HG03175 (cell line): ENCODE data around the gene POLG.

Source experiments
- ATAC-seq: cut with Tn5 transposase; IDR thresholded peaks from one replicate; pipeline ENCODE4 v1.9.1; 2021; ENCODE audit warnings: mild to moderate bottlenecking, moderate library complexity; ENCODE audit not compliant: unreplicated experiment

Gene POLG

GRCh38 chr15:89358435-89358754, 23.8 kb upstream of the POLG start:
- no peak for ATAC-seq

GRCh38 chr15:89356634-89357298, 22.1 kb upstream of the POLG start:
- no peak for ATAC-seq

- no peak for ATAC-seq
Measured at GRCh38 chr15:89353991-89354390, 19.4 kb upstream of the POLG start.

- no peak for ATAC-seq
Measured at GRCh38 chr15:89352476-89352875, 17.9 kb upstream of the POLG start.

GRCh38 chr15:89349206-89349558, 14.6 kb upstream of the POLG start:
- no peak for ATAC-seq

GRCh38 chr15:89346516-89347231, 12.1 kb upstream of the POLG start:
- no peak for ATAC-seq

DNA sequence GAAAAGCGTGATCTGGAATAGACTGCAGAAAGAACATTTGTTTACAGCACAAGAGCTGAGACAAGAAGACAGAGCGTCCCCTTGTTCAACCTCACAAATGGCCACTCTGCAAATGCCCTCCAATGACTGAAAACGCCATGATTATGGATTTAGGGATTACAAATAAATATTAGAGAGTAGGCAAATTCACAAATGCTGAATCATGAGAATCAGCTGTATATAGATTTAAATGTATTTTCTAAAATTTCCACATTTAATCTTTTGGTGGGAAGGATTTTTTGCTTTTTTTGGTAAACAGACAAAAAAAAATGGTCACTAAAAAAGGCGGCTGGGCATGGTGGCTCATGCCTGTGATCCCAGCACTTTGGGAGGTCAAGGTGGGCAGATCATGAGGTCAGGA, 10.6 kb upstream of the POLG start:
- ATAC-seq = no peak

GRCh38 chr15:89342840-89343239, 8.2 kb upstream of the POLG start:
- no peak for ATAC-seq

DNA sequence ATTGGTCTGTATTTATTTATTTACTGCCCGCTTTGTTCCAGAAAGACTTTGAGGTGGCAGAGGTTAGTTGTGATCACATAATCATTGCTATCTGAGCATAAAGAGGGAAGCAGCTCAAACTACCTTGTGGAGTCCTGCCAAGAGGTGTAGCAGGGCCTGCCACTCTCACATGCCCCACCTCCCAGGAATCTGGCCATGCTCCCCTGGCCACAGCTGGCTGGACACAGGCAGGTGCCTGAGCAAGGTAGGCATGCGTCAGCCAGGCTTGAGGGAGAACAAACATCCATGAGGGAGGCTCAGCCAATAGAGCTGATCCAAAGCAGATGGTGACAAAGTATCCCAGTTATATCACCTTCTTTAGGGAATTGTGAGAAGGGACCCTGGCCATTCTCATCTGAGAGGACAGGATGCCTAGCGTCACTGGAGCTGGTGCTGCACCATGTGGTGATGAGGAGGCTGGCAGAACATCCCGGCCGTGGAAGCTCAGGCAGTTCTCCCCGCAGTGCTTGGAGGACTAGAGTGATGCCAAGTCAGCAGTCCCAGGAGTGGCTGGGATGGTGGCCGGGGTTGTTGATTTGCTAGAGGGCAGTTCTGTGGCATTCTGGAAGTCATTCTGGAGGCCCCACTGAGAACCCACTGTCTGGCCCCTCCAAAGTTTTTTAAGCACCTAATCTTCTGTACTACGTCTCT, 6.8 kb upstream of the POLG start:
- no peak for ATAC-seq

- ATAC-seq = no peak
Measured at GRCh38 chr15:89340573-89340972, 5.9 kb upstream of the POLG start.

DNA sequence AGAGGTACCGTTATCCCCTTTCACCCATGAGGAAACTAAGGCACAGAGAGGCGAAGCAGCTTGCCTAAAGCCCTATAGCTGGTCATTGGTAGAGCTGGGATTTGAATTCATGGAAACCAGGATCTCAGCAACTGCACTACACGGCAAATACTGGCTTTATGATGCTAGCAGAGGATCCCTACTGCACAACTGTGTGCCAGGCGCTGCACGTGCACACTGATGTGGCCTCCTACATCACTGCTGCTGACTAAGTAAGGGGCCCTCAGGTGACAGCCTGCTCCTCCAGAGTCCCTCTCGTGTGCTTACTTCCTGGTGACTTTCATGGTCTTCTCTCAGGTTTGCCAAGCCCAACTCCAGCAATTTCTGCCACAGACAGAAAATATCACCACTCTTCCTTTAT, 3.4 kb upstream of the POLG start:
- no peak for ATAC-seq

- ATAC-seq = peak; percentile 15
Measured at GRCh38 chr15:89335298-89336041, 846 bp upstream of the POLG start.

DNA sequence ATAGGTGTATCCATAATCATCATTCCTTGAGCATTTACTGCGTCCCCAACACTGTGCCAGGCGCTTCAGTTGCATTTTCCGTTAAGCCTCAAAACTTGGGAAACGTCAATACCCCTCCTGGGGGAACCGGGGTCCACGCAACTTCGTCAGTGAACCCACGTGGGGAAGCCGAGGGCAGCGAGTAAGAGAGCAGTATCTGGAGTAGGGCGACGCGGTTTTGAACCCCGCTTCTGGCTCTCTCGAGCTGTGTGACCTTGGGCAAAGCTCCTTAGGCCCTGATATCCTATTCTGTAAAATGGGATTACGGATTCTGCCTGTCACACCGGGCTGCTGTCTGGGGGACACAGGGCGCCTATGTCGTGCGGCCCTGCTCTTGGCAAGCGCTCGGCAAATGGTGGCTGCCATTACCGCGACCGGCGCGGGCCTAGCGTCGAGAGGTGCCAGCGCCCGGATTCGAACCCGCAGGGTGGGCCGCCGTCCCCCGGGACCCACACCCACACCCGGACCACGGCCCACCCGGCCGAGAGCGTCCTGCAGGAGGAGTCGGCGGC, 590 bp downstream of the POLG start:
- no peak for ATAC-seq

- no peak for ATAC-seq
Measured at GRCh38 chr15:89333011-89333860, 1.4 kb downstream of the POLG start.

GRCh38 chr15:89332446-89332845, 2.2 kb downstream of the POLG start:
- ATAC-seq = no peak

DNA sequence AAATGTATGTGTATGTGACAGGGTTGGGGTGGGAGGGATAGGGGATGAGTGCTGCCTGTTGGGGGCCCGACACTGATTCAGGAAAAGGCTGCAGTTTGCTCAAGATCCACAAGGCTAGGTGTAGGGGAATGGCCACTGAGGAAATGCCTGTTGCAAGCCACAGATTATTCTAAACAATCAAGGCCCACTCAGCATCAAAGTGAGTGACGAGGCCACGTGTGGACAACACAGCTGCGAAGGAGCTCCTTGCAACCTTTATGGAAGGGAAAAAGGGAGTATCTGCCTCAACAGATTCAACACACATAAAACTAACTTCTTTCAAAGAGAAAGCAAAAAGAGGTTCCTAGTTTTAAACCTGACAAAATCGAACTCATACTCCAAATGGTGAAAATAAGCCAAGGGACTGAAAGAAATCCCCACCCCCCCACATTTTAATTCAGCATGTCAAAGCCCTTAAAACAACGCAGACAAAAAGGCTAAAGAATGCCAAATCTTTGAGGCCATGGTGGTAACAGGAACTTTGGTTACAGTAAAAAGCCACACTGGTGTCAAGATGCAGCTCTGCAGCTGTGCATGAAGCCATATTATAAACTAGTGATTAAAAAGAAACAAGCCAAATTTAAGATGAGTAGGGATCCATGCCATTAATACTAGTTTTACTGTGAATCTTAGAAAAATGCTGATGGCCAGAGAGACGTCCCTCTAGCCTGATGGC, 3.6 kb downstream of the POLG start:
- ATAC-seq = no peak

GRCh38 chr15:89330119-89330518, 4.5 kb downstream of the POLG start:
- ATAC-seq = no peak

DNA sequence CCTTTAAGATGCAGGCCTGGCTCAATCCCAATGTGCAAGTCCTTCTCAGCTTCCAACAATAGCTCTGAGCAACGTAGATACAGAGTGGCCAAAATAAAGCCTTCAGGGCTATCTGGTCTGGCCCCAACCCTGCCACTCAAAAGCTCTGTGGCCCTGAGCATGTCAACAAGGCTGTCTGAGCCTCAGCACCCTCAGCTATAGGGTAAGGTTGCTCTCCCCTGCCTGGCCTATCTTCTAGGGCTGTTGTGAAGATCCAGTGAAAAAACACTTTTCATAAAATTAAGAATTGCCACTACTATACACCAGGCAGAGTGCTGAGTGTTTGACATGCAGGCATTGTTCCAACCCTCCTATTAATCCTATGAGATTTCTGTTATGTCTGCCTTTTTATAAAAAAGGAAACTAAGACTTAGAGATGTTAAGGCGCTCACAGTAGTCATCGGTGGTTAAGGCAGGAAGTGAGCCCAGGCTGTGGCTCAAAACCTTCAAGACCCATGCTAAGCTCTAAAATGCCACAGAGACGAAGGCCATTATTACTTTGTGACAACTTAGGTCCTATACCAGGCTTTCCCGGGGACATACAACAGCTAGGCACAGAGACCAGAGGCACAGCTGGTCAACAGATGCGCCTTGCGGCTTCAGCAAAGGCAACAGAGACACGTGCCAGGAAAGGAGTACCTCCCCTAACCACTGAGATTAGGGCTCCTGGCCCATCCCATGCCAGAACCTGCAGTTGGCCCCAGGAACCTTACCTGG, 5.1 kb downstream of the POLG start:
- no peak for ATAC-seq
